OCI-M2 (cell line): ENCODE data around the gene PIGQ.

Experiments
- DNase-seq: peaks from one replicate; lab custom pipeline; 2025; ENCODE audit not compliant: unreplicated experiment; lab: John Stamatoyannopoulos, UW

Gene PIGQ

DNA sequence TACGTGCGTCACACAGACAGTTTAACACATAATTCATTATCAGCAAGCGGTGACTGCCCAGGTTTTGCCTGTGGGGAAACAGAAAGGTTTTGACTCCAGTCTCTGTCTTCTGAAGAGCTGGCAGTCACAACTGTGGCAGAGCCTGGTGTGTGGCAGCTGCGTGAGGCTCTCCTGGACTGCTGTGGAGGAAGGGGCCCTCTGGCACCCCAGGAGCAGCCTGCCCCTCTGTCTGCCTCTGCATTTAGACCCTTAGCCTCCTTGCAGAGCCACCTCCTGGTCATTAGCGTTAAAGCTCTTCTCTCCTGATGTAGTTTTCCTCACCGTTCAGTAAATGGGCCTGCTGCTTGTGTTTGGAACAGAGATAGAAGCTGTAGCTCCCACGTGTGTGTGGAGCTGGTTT is 31.0 kb downstream of the PIGQ start:
- DNase-seq: no peak

DNA sequence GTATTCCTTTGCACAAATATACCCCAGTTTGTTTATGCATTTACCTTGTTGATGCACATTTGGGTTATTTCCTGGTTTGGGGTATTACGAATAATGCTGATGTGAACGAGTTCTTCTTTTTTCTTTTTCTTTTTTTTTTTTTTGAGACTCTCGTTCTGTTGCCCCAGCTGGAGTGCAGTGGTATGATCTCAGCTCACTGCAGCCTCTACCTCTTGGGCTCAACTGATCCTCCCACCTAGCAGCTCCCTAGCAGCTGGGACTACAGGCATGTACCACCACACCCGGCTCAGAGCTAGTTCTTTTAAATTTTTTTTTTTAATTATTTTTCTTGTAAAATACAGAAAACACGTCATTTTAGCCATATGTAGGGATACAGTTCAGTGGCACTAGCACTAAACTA is 34.2 kb downstream of the PIGQ start:
- no peak for DNase-seq

DNA sequence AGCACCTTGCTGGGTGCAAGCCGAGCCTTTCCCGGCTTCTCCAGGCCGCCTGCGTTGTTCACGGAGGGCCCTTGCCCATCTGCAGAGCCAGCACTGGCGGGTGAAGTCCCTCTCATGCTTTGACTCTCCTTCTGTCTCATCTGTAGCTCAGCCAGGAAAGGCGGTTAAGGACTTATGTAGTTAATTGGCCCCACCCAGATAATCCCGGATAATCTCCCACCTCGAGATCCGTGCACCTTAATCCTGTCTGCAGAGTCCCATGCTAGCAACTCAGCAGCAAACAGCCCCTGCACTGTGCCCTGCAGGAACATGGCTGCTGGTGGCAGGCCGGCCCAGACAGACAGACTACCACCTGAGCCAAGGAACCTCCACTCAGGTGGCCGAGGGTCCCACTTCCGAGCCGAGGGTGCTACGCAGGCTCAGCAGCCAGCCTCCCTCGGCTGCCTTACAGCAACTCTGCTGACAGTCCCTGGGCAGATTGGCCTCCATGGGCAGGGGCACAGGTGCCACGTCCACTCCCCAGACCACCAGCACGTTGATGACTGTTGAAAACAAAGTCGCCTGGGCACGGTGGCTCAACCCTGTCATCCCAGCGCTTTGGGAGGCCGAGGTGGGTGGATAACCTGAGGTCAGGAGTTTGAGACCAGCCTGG is 37.0 kb downstream of the PIGQ start:
- no peak for DNase-seq

DNA sequence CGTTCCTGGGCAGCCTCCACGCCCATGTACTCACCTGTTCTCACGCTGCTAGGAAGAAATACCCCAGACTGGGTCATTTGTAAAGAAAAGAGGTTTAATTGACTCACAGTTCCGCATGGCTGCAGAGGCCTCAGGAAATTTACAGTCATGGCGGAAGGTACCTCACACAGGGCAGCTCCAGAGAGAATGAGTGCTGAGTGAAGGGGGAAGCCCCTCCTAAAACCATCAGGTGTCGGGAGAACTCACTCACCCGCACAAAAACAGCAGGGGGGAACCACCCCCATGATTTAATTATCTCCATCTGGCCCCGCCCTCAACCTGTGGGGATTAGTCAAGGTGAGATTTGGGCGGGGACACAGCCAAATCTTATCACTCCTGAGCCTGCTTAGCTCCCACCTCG is 38.3 kb downstream of the PIGQ start:
- DNase-seq: no peak

DNA sequence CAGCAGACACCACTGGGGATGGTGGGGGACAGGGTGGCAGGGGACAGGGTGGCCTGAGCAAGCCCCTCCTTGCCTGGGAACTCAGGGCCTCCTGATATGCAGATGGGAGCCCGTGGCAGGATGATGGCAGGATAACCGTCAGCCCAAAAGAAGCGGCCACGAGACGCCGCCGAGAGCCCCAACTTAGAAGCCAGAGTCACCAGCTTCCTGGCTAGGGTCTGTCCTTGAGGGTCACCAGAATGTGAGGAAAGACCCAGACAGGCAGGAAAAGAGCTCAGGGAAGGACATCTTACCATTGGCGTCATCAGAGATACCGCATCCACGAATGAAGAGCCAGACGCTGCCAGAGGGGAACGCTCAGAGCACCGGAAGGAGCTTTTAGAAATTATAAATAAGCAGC is 39.5 kb downstream of the PIGQ start:
- DNase-seq: no peak

DNA sequence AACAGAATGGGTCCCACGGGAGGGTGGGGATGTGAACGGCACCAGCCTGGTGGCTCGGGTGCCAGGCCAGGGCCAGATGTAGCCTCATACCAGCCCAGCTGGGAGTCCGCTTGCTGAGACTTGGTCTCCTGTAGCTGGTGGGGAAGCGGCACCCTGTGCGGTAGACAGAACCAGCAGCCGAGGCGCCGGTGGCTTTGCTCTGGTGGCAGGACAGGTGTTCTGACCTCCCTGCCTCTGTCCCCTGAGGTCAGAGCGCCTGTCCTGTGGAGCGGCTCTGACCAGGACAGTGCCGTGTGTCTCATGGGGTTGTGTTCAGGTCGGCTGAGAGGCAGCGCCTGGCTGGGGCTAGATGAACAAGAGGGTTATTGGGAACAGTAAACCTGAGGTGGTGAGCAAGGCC is 40.2 kb downstream of the PIGQ start:
- DNase-seq: no peak

DNA sequence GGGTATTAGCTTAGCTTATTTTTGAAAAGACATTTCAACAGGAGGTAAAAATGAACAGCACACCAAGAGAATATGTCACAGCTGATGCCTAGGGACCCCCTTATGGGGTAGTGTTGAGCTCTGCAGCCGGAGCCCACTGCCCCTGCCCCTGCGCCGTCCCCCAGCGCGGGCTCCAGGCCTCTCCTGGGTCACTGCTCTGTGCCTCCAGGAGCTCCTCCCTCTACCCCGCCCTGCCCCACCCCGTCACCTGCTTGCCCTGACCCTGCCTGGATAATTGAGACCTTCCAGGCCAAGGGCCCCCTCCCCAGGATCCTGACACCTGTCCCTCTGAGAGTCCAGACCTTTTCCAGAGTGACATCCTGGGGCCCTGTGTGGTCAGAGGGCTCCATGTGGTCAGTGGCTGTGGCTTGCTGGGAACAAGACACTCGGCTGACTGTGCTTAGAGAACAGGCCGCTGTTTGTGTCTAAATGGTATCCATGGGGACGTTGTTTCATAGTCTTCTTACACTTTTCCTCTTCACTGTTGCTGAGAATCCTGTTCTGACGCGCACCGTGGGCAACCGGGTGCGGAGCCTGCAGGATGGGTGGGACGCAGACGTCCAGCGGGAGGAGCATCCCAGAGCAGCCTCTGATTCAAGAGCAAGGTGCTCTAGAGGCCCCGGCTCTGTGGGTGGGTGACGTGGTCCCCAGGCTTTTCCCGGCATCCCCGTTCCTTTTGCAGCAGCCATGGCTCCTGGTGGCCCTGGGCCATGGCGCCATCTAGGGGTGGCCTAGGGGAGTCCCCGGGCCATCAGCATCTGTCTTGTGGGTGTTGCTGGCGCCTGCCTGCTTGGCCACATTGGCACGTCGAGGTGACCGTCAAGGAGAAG is 41.0 kb downstream of the PIGQ start:
- DNase-seq: no peak

DNA sequence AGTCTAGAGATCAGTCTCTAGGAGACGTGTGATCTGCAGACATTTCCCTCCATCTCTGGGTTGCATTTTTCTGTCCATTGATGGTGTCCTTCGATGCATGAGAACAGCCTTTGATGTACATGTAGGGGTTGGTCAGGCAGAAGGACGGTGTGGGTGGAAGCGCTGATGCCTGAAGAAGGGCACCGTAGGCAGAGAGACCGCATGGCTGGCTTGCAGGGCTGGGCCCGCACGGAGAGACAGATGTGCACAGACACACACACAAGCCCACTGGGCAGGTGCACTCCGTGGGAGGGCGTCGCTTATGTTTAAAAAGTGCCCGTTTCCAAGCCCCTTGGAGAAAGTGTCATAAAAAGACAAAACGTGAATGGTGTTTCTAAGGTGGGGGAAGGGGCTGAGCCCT is 45.4 kb downstream of the PIGQ start:
- DNase-seq: no peak

DNA sequence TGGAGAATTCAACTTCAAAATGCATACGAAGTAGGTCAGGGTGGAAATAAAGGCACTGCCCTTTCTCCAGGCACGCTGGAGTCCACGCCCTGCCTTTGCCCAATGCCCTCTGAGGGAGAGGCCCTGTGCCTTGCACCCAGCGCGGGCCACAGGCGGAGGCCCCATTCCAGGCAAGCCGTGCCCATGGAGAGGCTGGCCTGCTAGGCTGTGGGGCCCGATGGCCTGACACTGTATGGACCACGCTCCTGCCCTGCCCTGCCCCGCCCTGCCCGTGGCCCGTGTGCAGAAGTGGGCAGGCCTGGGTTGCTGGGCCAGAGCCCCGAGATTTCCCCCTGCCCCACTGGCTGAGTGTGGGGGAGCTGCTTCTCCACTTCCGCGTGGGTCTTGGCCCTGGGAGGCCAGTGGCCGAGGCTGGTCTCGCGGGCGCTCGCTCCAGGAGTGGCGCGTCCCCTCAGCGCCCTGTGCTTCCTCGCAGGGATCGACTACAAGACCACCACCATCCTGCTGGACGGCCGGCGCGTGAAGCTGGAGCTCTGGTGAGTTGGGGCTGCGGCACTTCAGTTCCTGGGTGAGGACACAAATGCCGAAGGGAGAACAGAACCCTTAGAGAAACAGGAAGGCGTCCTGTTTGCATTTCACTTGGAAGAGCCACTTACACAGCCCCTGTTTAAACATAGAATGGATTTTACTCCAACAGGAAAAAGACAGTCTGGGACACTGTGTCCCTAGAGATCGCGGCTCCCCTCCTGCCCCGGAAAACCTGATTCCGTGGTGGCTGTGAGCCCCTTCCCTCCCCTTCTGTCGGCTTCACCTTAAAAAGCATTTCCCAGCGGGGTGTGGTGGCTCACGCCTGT is 47.2 kb downstream of the PIGQ start:
- no peak for DNase-seq

DNA sequence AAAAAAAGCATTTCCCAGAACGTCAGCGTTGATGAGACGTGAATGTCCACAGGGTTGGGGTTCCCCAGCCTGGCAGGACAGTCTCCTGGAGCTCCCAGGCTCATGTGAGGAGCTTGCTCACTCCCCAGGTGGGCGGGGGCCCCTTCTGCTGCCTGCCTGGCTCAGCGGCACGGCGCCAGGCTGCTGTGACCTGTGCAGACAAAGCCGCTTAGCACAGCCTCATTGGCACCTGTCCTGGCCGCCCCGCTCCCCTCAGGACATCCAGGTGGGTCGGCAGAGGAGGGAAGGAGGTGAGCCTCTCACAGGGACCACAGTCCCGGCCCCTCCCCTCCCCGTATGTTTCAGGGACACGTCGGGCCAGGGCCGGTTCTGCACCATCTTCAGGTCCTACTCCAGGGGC is 48.1 kb downstream of the PIGQ start:
- no peak for DNase-seq

DNA sequence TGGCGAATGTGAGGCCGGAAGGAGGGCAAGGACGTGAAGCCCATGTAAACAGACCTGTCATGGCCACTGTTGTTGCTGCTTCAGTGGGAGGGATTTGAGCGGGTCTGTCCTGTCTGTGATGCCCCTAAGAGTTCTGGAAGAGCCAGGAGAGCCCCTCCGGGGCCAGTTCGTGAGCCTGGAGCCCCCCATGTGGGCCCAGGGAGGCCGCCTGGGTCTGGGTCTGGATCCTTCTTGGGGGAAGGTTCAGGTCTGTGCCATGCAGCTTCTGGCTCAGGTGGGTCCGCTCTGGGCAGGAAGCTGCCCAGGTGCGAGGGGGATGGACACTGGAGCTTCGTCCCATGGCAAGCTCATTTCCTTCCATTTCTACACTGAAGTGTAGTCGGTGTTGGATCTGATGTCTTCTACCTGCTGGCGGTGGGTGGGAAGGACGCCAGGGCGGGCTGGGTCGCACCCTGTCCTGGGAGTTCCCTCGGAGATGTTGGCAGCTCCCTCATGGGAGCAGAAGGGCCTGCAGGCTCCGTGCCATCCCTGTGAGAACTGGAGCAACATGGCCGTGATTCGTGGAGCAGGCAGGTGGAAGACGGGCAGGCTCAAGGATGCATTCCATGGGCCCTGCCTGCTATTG is 49.8 kb downstream of the PIGQ start:
- no peak for DNase-seq

DNA sequence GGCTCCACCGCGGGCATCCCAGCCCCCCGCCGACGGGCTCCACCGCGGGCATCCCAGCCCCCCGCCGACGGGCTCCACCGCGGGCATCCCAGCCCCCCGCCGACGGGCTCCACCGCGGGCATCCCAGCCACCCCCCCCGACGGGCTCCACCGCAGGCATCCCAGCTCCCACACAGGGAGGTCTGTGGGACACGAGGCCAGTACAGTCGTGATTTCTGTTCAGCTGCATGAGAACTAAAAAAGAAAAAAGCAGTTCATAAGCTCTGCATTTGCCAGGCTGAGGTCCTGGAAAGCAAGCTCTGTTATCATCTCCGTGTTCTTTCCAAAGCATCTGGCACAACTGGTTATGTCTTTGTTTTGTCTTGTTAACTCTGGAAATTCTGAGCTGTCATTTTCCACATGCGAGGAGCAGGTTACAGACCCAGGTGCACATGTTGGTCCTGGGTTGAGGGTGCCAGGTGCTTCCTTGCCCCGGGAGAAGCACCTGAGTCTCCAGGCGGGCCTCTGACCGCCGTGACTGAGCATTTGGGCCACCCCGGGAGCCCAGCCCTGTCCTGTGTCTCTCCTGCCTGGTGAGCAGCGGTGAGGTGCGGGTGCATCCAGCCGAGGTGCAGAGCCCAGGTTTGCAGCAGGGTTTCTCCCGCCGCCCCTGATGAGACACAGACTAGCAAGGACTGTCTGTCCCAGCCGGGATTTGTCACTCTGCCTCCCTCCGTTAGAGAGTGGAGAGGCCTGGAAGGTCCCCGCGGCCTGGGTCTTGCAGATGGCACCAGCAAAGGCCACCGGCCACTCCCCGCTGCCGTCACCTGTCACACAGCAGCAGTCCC is 51.1 kb downstream of the PIGQ start:
- DNase-seq: no peak

DNA sequence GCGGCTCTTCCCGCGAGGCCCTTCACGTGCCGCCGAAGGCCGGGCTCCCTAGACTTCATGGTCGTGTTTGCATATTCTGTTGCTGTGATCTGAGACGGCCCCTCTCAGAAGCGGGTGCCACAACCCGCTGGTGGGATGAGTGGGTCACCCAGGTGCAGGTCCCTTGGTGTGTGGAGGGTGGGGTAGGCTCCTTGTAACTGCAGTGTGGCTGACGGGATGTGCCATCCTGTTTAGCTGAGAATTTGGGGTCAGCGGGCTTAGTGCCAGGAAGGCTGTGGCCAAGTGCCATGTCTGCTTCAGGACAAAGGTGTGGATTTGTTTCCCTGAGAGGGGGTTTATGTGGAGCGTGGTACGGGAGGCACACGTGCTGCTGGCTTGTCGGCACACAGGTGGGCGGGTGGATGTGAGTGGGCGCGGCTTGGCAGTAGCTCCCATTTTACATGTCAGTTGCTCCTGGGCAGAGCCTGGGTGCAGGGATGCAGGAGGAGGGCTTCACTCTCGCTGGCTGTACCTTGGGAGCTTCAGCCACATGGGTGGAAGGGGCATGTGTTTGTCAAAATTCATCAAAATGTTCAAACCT is 51.8 kb downstream of the PIGQ start:
- no peak for DNase-seq

DNA sequence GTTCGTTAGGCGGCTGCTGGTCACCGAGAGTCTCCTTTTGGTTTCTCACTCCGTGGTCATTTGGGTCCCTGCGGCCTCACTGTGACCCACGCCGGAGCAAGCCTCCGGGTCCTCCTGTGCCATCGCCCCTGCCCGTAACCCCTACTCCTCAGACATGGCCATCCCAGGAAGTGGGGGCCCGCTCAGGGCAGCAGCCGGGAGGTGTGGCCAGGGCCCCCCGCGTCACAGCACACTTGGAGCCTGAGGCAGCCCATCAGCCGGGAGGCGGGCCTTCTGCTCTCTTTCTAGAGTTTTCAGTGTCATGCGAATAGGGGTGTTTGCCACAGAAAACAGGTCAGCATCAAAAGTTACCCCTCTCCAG is 53.1 kb downstream of the PIGQ start:
- no peak for DNase-seq

DNA sequence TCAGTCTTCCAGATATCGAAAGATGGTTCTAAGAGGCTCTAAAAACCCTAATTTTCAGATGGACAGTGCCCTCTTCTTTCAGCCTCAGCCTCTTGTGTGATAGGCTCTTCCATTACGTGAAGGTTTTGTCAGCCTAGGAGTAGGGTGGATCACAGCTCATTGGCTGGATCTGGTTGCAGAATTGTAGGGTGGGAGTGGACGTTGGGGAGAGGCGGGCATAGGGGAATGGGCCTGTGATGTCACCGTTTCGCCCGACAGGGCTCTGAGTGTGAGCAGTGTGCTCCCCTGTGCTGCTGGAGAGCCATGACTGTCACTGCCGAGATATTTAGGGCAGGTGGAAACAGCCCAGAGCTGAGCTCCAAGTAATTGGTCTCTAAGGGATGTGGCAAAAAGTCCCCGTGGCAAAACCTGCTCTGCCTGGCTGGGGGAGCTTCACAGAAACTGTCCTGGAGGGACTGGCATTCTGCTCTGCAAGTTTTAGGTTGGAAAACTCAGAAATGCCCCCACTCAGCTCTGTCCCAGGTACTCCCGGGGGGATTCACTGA is 54.8 kb downstream of the PIGQ start:
- no peak for DNase-seq

DNA sequence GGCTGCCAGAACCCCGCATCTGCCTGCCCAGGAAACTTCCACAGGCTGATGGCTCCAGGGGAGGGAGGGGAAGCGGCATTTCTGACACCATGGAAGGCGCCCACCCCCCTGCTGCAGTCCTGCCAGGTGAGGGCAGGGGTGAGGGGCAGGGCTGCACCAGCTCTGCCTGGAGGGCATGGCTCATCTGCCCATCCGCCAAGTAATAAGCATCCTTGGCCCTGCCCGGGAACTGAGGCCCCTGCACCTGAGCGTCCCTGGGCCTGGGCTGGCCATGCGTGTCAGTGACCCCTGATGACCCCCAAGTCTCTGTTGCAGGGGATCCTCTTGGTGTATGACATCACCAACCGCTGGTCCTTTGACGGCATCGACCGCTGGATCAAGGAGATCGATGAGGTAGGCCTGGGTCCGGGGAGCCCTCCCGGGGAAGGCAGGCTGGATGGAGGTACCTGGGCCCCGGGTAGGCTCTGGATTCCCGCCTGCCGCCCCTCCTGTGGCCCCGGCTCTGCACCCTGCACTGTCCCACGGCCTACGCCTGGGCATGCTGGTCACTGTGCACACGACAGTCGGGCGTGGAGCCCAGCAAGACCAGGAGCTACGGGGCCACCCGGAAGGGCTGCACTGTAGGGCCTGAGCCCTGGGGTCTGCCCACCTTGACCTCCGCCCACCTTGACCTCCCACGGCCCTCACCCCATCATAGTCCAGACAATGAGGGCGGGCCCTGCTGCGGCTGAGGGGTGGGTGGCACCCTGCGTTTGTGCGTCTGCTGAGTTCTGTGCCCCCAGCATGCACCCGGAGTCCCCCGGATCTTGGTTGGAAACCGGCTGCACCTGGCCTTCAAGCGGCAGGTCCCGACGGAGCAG is 55.6 kb downstream of the PIGQ start:
- no peak for DNase-seq

DNA sequence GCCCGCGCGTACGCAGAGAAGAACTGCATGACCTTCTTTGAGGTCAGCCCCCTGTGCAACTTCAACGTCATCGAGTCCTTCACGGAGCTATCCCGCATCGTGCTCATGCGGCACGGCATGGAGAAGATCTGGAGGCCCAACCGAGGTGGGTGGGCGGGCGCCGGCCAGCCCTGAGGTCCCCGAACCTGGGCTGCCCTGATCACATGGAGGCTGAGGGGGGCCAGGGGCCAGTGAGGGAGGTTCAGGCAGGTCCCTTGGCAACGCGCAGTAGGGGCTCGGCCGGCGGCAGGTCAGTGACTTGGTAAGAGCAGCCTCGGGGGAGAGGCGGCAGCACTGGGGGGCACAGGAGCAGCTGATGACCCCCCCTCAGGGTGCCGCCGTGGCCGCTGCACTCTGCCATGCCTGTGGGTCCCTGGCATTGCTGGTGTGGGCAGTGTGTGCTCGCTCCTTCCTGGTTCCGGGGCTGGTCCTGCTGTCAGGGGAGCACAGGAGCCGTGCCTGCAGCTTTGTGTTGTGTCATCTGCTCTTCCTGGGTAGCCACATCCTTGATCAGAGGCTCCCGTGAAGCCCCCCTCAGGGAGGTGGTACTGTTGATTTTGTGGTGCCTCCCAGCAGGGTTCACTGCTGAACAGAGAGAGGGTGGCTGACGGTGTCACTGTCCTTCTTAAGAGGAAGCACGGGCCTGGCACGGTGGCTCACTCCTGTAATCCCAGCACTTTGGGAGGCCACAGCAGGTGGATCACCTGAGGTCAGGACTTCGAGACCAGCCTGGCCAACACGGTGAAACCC is 56.4 kb downstream of the PIGQ start:
- DNase-seq: no peak

DNA sequence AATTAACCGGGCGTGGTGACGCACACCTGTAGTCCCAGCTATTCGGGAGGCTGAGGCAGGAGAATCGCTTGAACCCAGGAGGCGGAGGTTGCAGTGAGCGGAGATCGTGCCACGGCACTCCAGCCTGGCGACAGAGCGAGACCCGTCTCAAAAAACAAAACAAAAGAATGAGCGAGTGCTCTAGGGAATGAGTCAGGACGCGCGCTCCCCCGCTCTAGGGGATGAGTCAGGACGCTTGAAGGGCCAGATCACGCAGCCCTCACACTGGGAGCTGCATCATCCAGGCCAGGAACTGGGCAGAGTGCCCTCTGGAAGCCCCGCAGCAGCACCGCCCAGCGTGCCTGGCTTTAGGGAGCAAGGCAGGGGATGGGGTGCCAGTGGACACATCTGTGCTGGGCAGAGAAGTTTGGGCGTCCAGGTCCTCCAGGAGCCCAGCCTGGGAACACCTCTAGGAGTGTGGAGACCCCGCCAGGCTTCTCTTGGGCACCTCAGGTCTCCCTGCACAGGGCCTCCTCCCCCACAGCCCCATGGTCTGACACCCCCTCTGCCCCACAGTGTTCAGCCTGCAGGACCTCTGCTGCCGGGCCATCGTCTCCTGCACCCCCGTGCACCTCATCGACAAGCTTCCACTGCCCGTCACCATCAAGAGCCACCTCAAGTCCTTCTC is 57.2 kb downstream of the PIGQ start:
- no peak for DNase-seq
